GM23248 (cell line): ENCODE measurements around the gene SH2D5. TPM values are rescaled to one million over a fixed set of nuclear protein-coding genes. Genes with fewer than 3 reads are reported as not detected.

ENCODE experiments used
- DNase-seq: peaks from one replicate; pipeline ENCODE4 v3.0.0-alpha.2; 2015
- H2AFZ ChIP-seq: fragments of 200-600 bp; sonication (generic); 2 replicates; pipeline ENCODE4 v1.6.1; 2016; ENCODE audit warnings: antibody characterized with exemption
- H3F3A ChIP-seq: fragments of 200-600 bp; sonication (generic); 2 replicates; pipeline ENCODE4 v1.6.1; 2016; ENCODE audit warnings: mild to moderate bottlenecking, antibody characterized with exemption, mixed run types; ENCODE audit not compliant: insufficient read depth
- H3K27ac ChIP-seq: fragments of 200-600 bp; sonication (generic); 2 replicates; pipeline ENCODE4 v1.5.1; 2016; ENCODE audit warnings: mild to moderate bottlenecking
- H3K27me3 ChIP-seq: fragments of 200-600 bp; sonication (generic); replicated peaks from 2 replicates; pipeline ENCODE4 v1.6.1; 2016; ENCODE audit warnings: mild to moderate bottlenecking; ENCODE audit not compliant: insufficient read depth
- H3K36me3 ChIP-seq: fragments of 200-600 bp; sonication (generic); 2 replicates; pipeline ENCODE4 v1.6.1; 2016; ENCODE audit warnings: low read depth, mild to moderate bottlenecking
- H3K4me1 ChIP-seq: fragments of 200-600 bp; sonication (generic); 2 replicates; pipeline ENCODE4 v1.6.1; 2016; ENCODE audit warnings: mild to moderate bottlenecking; ENCODE audit not compliant: insufficient read depth
- H3K4me2 ChIP-seq: fragments of 200-600 bp; sonication (generic); one replicate; pipeline ENCODE4 v1.6.1; 2016; ENCODE audit warnings: mild to moderate bottlenecking; ENCODE audit not compliant: unreplicated experiment
- H3K4me3 ChIP-seq: fragments of 200-600 bp; sonication (generic); 2 replicates; pipeline ENCODE4 v1.5.1; 2016; ENCODE audit warnings: mild to moderate bottlenecking
- H3K79me2 ChIP-seq: fragments of 200-600 bp; sonication (generic); 2 replicates; pipeline ENCODE4 v1.6.1; 2016; ENCODE audit warnings: mild to moderate bottlenecking; ENCODE audit not compliant: insufficient read depth
- H3K9ac ChIP-seq: fragments of 200-600 bp; sonication (generic); 2 replicates; pipeline ENCODE4 v1.6.1; 2016; ENCODE audit warnings: mild to moderate bottlenecking
- H3K9me2 ChIP-seq: fragments of 200-600 bp; sonication (generic); 2 replicates; pipeline ENCODE4 v1.6.1; 2016; ENCODE audit warnings: mixed run types, mild to moderate bottlenecking, moderate library complexity; ENCODE audit not compliant: insufficient read depth
- H3K9me3 ChIP-seq: fragments of 200-600 bp; sonication (generic); one replicate; pipeline ENCODE4 v1.6.1; 2017; ENCODE audit warnings: low read depth
- H4K20me1 ChIP-seq: fragments of 200-600 bp; sonication (generic); 2 replicates; pipeline ENCODE4 v1.6.0; 2016; ENCODE audit not compliant: insufficient read depth
- EZH2 ChIP-seq: fragments of 200-600 bp; sonication (generic); IDR thresholded peaks from 2 replicates; pipeline ENCODE4 v1.6.1; 2018; ENCODE audit warnings: antibody characterized with exemption, mild to moderate bottlenecking; ENCODE audit not compliant: insufficient read depth, poor library complexity, severe bottlenecking
- EZH2phosphoT487 ChIP-seq: fragments of 200-600 bp; sonication (generic); IDR thresholded peaks from 2 replicates; pipeline ENCODE4 v1.6.1; 2018; ENCODE audit warnings: antibody characterized with exemption, moderate library complexity, mild to moderate bottlenecking, low read depth; ENCODE audit not compliant: insufficient read depth
- WGBS, 2 experiments: methylation state at CpG; one replicate each; pipeline ENCODE4 v1.1.6; 2015 to 2017; ENCODE audit warnings: low lambda C conversion rate in 2 of 2, low coverage in 1 of 2; ENCODE audit errors: missing lambda C conversion rate in 2 of 2; 5-methylcytosine and 5-hydroxymethylcytosine counted together
- in situ Hi-C: fragments of 300-500 bp; cut with MboI; formaldehyde crosslinking; loops from 2 replicates; pipeline ENCODE4 v1.15.0; 2020
- polyA plus RNA-seq: library from polyadenylated mRNA; unstranded; fragments of >200 nt; fragmentation: Nextera tagmentation; extraction: Ambion mirVana; gene quantifications from 2 replicates; pipeline ENCODE4 v1.2.1, GENCODE V29; 2016
- total RNA-seq: library from RNA; depleted of rRNA; stranded (reverse); fragments of >200 nt; shearing (Covaris generic); gene quantifications from 2 replicates; pipeline ENCODE4 v1.2.3, GENCODE V29; 2014; rRNA removed

Gene SH2D5
- total RNA-seq, result 1.0 and 1.4 TPM in 2 replicates
- polyA plus RNA-seq, result 0.43 and 1.1 TPM in 2 replicates

- in situ Hi-C loops, result no loop called here
- H3K27ac ChIP-seq, result peak within 1 kb of the TSS; percentile 70
Measured at GRCh38 chr1:20732588-20733359, at the start of gene SH2D5. SH2D5 (minus strand) TSS chr1:20732703; CDS start chr1:20728044, 4,659 bp downstream.

GRCh38 chr1:20775700-20776099 is 43.2 kb upstream of the SH2D5 start:
- H3K4me1 ChIP-seq, result peaks cover 7% of the 10 kb centered on the region; the same call in 1 of the 2 replicates
- H2AFZ ChIP-seq, result no peak overlapping the region
- no peak overlapping the region for H3K4me3 ChIP-seq
- H3K4me2 ChIP-seq, result no peak overlapping the region
- no peaks in the 10 kb centered on the region for H3K9me2 ChIP-seq
- H4K20me1 ChIP-seq, result peaks cover 13% of the 10 kb centered on the region
- no peaks in the 10 kb centered on the region for H3K9me3 ChIP-seq
- peaks cover 100% of the 10 kb centered on the region for H3K79me2 ChIP-seq
- H3K27me3 ChIP-seq, result no peaks in the 10 kb centered on the region
- DNase-seq, result no peak
- in situ Hi-C loops, result no loop called here
- WGBS, 2 experiments, result 98% methylated on average over 4 of the region's 4 CpGs
- H3K27ac ChIP-seq, result no peak overlapping the region
- peaks cover 77% of the 10 kb centered on the region for H3K36me3 ChIP-seq
- peaks cover 4% of the 10 kb centered on the region; the same call in 1 of the 2 replicates for H3F3A ChIP-seq
- TF ChIP-seq EZH2 (no peak), EZH2phosphoT487 (no peak)
- H3K9ac ChIP-seq, result no peak overlapping the region

More at GRCh38 chr1:20732588-20733359, at the start of gene SH2D5:
- peak within 1 kb of the TSS; percentile 67 for H2AFZ ChIP-seq
- H3K9ac ChIP-seq, result peak within 1 kb of the TSS; percentile 73
- H3K4me3 ChIP-seq, result peak within 1 kb of the TSS; percentile 72
- no peaks in the 10 kb centered on the region for H3K79me2 ChIP-seq
- no peaks in the 10 kb centered on the region for H3K9me2 ChIP-seq
- 1 to 3% methylated on average over 38 of the region's 38 CpGs for WGBS, 2 experiments
- H3K4me2 ChIP-seq, result peak within 1 kb of the TSS; percentile 81
- TF ChIP-seq EZH2phosphoT487 (no peak), EZH2 (no peak)
- H3F3A ChIP-seq, result peaks cover 11% of the 10 kb centered on the region
- H3K27me3 ChIP-seq, result peaks cover 17% of the 10 kb centered on the region
- no peaks in the 10 kb centered on the region for H4K20me1 ChIP-seq
- peak; percentile 100 for DNase-seq
- no peaks in the 10 kb centered on the region for H3K9me3 ChIP-seq
- peaks cover 8% of the 10 kb centered on the region; the same call in 1 of the 2 replicates for H3K36me3 ChIP-seq
- H3K4me1 ChIP-seq, result peaks cover 8% of the 10 kb centered on the region; the same call in 1 of the 2 replicates

- peaks cover 88% of the 10 kb centered on the region for H3K79me2 ChIP-seq
- DNase-seq, result no peak
- no peak overlapping the region for H3K27ac ChIP-seq
- in situ Hi-C loops, result no loop called here
- H4K20me1 ChIP-seq, result peaks cover 8% of the 10 kb centered on the region; the same call in 1 of the 2 replicates
- H3K4me1 ChIP-seq, result 0 out of 2 replicates have a peak, but pooled peaks cover 7% of the 10 kb centered on the region
- H3K9me3 ChIP-seq, result no peaks in the 10 kb centered on the region
- no peak overlapping the region for H3K4me3 ChIP-seq
- no peak overlapping the region for H2AFZ ChIP-seq
- peaks cover 90% of the 10 kb centered on the region for H3K36me3 ChIP-seq
- whole genome bisulfite sequencing, 2 experiments, result 82 to 88% methylated on average over 3 of the region's 3 CpGs
- H3F3A ChIP-seq, result peaks cover 4% of the 10 kb centered on the region; the same call in 1 of the 2 replicates
- H3K4me2 ChIP-seq, result no peak overlapping the region
- H3K9me2 ChIP-seq, result no peaks in the 10 kb centered on the region
- no peak overlapping the region for H3K9ac ChIP-seq
- TF ChIP-seq EZH2phosphoT487 (no peak), EZH2 (no peak)
- no peaks in the 10 kb centered on the region for H3K27me3 ChIP-seq
Measured at GRCh38 chr1:20771780-20772179, 39.3 kb upstream of the SH2D5 start.

- H4K20me1 ChIP-seq, result no peaks in the 10 kb centered on the region
- no peak overlapping the region for H3K9ac ChIP-seq
- H3K4me2 ChIP-seq, result no peak overlapping the region
- no peak overlapping the region for H3K4me3 ChIP-seq
- H3K36me3 ChIP-seq, result peaks cover 92% of the 10 kb centered on the region
- peaks cover 86% of the 10 kb centered on the region for H3K79me2 ChIP-seq
- no peak overlapping the region for H3K27ac ChIP-seq
- TF ChIP-seq EZH2phosphoT487, result no peak
- no peak for TF ChIP-seq EZH2
- peaks cover 5% of the 10 kb centered on the region for H3F3A ChIP-seq
- no peaks in the 10 kb centered on the region for H3K9me2 ChIP-seq
- H3K9me3 ChIP-seq, result no peaks in the 10 kb centered on the region
- in situ Hi-C loops, result no loop called here
- H3K4me1 ChIP-seq, result no peaks in the 10 kb centered on the region
- no peaks in the 10 kb centered on the region for H3K27me3 ChIP-seq
- no peak overlapping the region for H2AFZ ChIP-seq
- 97 to 98% methylated on average over 6 of the region's 6 CpGs for WGBS, 2 experiments
- DNase-seq, result no peak
Measured at GRCh38 chr1:20770314-20771087, 38.0 kb upstream of the SH2D5 start.
